ENCODE measurements around the gene LDB2. TPM values are rescaled to one million over a fixed set of nuclear protein-coding genes. Genes with fewer than 3 reads are reported as not detected.

Gene LDB2
- total RNA-seq, 4 donors from 2014 or later, result 16.2 to 31.7 (median 22.4) TPM

- DNase-seq (ENCODE audit: extremely low spot score), result no peak
- H3K27ac ChIP-seq (replicated peaks in 1 of 4), result no peak overlapping the region
- H3K9me3 ChIP-seq, result no peaks in the 10 kb centered on the region
- intact Hi-C loops (cut with DNase I), result no loop called here
- H3K27me3 ChIP-seq, result no peaks in the 10 kb centered on the region
- H3K4me1 ChIP-seq, result peaks cover 0 to 3% (median 0%) of the 10 kb centered on the region in 4 donors
- peak in 1 of 3 experiments; percentile 34 for TF ChIP-seq CTCF (IDR thresholded peaks at IDR 0.05)
- TF ChIP-seq POLR2AphosphoS5 (IDR thresholded peaks at IDR 0.05), result no peak
- no peak for TF ChIP-seq POLR2A (IDR thresholded peaks at IDR 0.05; ENCODE audit: low read depth)
- no peaks in the 10 kb centered on the region for H3K36me3 ChIP-seq
- no peak overlapping the region for H3K4me3 ChIP-seq
Measured at GRCh38 chr4:16752150-16752549, 146.3 kb downstream of the LDB2 start.

- Histone ChIP-seq H3K4me3 (no peak overlapping the region), H3K27me3 (no peaks in the 10 kb centered on the region), H3K9me3 (no peaks in the 10 kb centered on the region), H3K36me3 (no peaks in the 10 kb centered on the region), H3K4me1 (no peaks in the 10 kb centered on the region), H3K27ac (replicated peaks in 1 of 4) (no peak overlapping the region)
- DNase-seq (ENCODE audit: extremely low spot score), result no peak
- intact Hi-C loops (cut with DNase I), result no loop called here
- TF ChIP-seq EP300 (IDR thresholded peaks at IDR 0.05) (no peak), CTCF (IDR thresholded peaks at IDR 0.05) (no peak), POLR2AphosphoS5 (IDR thresholded peaks at IDR 0.05) (no peak), POLR2A (IDR thresholded peaks at IDR 0.05; ENCODE audit: low read depth) (no peak)
- WGBS, result 74% methylated on average over 8 of the region's 8 CpGs
Measured at GRCh38 chr4:16750882-16751642, 147.4 kb downstream of the LDB2 start.

GRCh38 chr4:16750216-16750615 lies 148.2 kb downstream of the LDB2 start:
- no peak for DNase-seq (ENCODE audit: extremely low spot score)
- H3K4me1 ChIP-seq, result peaks cover 0 to 3% (median 2%) of the 10 kb centered on the region in 4 donors
- WGBS, result 92% methylated on average over 2 of the region's 2 CpGs
- H3K4me3 ChIP-seq, result no peak overlapping the region
- TF ChIP-seq POLR2A (IDR thresholded peaks at IDR 0.05; ENCODE audit: low read depth), result no peak
- no peak for TF ChIP-seq EP300 (IDR thresholded peaks at IDR 0.05)
- TF ChIP-seq CTCF (IDR thresholded peaks at IDR 0.05), result no peak
- TF ChIP-seq POLR2AphosphoS5 (IDR thresholded peaks at IDR 0.05), result no peak
- intact Hi-C loops (cut with DNase I), result no loop called here
- no peak overlapping the region for H3K27ac ChIP-seq (replicated peaks in 1 of 4)
- no peaks in the 10 kb centered on the region for H3K9me3 ChIP-seq
- no peaks in the 10 kb centered on the region for H3K36me3 ChIP-seq
- no peaks in the 10 kb centered on the region for H3K27me3 ChIP-seq

- H3K9me3 ChIP-seq, result no peaks in the 10 kb centered on the region
- no peaks in the 10 kb centered on the region for H3K36me3 ChIP-seq
- TF ChIP-seq POLR2A (IDR thresholded peaks at IDR 0.05; ENCODE audit: low read depth) (no peak), POLR2AphosphoS5 (IDR thresholded peaks at IDR 0.05) (no peak), CTCF (IDR thresholded peaks at IDR 0.05) (no peak), EP300 (IDR thresholded peaks at IDR 0.05) (no peak)
- 97% methylated on average over 3 of the region's 3 CpGs for WGBS
- no peak overlapping the region for H3K27ac ChIP-seq (replicated peaks in 1 of 4)
- H3K27me3 ChIP-seq, result no peaks in the 10 kb centered on the region
- H3K4me3 ChIP-seq, result no peak overlapping the region
- intact Hi-C loops (cut with DNase I), result no loop called here
- H3K4me1 ChIP-seq, result peaks cover 0 to 11% (median 9%) of the 10 kb centered on the region in 4 donors
- DNase-seq (ENCODE audit: extremely low spot score), result no peak
Measured at GRCh38 chr4:16745887-16746286, 152.6 kb downstream of the LDB2 start.
